Measurements from ENCODE around the gene EGLN3. TPM values are rescaled to one million over a fixed set of nuclear protein-coding genes. Genes with fewer than 3 reads are reported as not detected.

Gene EGLN3
- total RNA-seq (2014; rRNA removed; shearing (Covaris generic)): 0.11 and 0.45 TPM in 2 replicates

DNA sequence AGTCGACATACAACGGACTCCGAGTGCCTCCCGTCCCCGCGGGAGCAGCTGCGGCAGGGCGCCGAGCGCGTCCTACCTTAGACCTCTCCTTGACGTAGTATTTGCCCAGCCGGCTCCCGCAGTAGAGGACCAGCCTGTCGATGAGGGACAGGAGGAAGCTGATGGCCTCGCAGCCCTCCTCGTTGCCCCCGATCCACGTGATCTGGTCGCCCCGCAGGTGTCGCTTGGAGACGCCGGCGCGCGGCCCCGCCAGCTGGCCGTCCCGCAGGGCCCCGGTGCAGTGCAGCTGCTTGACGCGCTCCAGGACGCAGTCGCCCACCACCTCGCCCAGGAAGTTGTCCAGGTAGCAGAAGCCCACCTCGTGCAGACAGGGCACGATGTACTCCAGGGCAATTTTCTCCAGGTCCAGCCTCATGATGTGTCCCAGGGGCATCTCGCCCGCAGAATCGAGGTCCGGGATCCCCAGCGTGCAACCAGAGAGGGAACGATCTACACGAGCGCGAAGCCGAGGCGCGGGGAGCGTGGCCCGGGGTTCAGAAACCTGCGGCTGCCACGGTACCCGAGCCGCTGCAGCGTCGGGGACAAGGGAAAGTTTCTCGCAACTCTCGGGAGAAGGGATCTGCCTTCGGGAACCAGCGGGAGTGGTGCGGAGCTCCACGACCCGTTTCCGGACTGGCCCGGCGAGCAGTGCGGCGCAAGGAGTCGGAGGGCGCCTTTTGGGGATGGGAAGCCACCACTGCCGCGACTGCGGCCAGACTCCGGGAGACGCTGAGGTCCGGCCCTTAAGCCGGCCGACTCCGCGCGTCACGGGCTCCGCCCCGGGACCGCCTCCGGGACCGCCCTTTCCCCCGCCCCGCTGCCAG is at the start of gene EGLN3:
EGLN3 (minus strand) TSS at position 755 of the 863 bp plus-strand sequence; CDS start at position 433, 322 bp downstream.

All from A375 (cell line).